ENCODE data around the gene CEP78.

CEP78 gene

GRCh38 chr9:78304357-78304756 lies 68.5 kb downstream of the CEP78 start:
- H3K4me3 ChIP-seq (ENCODE audit: low read depth, low read length), result no peak overlapping the region
- no peak for DNase-seq (ENCODE audit: low read depth)
- no peak for TF ChIP-seq CTCF (IDR thresholded peaks at IDR 0.05; ENCODE audit: control insufficient read depth, extremely low read depth, insufficient read depth)

GRCh38 chr9:78306222-78307076 lies 70.6 kb downstream of the CEP78 start:
- no peak overlapping the region for H3K4me3 ChIP-seq (ENCODE audit: low read depth, low read length)
- no peak for DNase-seq (ENCODE audit: low read depth)
- TF ChIP-seq CTCF (IDR thresholded peaks at IDR 0.05; ENCODE audit: control insufficient read depth, extremely low read depth, insufficient read depth), result no peak

- no peak for DNase-seq (ENCODE audit: low read depth)
- no peak overlapping the region for H3K4me3 ChIP-seq (ENCODE audit: low read depth, low read length)
Measured at GRCh38 chr9:78307360-78307759, 71.5 kb downstream of the CEP78 start.

GRCh38 chr9:78309066-78309465 lies 73.2 kb downstream of the CEP78 start:
- TF ChIP-seq CTCF (IDR thresholded peaks at IDR 0.05; ENCODE audit: control insufficient read depth, extremely low read depth, insufficient read depth), result no peak
- H3K4me3 ChIP-seq (ENCODE audit: low read depth, low read length), result no peak overlapping the region
- no peak for DNase-seq (ENCODE audit: low read depth)

More at GRCh38 chr9:78307360-78307759, 71.5 kb downstream of the CEP78 start:
- TF ChIP-seq CTCF (IDR thresholded peaks at IDR 0.05; ENCODE audit: control insufficient read depth, extremely low read depth, insufficient read depth), result no peak

GRCh38 chr9:78311075-78311474 lies 75.2 kb downstream of the CEP78 start:
- no peak overlapping the region for H3K4me3 ChIP-seq (ENCODE audit: low read depth, low read length)
- no peak for TF ChIP-seq CTCF (IDR thresholded peaks at IDR 0.05; ENCODE audit: control insufficient read depth, extremely low read depth, insufficient read depth)

GRCh38 chr9:78311886-78312524 lies 76.1 kb downstream of the CEP78 start:
- peak overlapping the region; percentile 30 for H3K4me3 ChIP-seq (ENCODE audit: low read depth, low read length)
- peak; percentile 91 for DNase-seq (ENCODE audit: low read depth)
- no peak for TF ChIP-seq CTCF (IDR thresholded peaks at IDR 0.05; ENCODE audit: control insufficient read depth, extremely low read depth, insufficient read depth)

More at GRCh38 chr9:78311075-78311474, 75.2 kb downstream of the CEP78 start:
- DNase-seq (ENCODE audit: low read depth), result no peak

All from LNCaP clone FGC (cell line).